ENCODE results near the gene ANKRD16. TPM values are rescaled to one million over a fixed set of nuclear protein-coding genes. Genes with fewer than 3 reads are reported as not detected.

ANKRD16 gene
- polyA plus RNA-seq, 1 experiment, result 5.9 TPM

GRCh38 chr10:5891009-5891408, 1.3 kb upstream of the ANKRD16 start:
- Histone ChIP-seq H3K27me3 (ENCODE audit: control insufficient read depth, insufficient read depth, low read length) (no peaks in the 10 kb centered on the region), H3K27ac (ENCODE audit: low read depth, low read length) (peak overlapping the region; percentile 13), H3K4me3 (ENCODE audit: low read depth, low read length) (peak overlapping the region; percentile 87), H3K9me3 (ENCODE audit: control insufficient read depth, insufficient read depth, low read length) (no peaks in the 10 kb centered on the region)
- TF ChIP-seq CTCF (IDR thresholded peaks at IDR 0.05; ENCODE audit: low read depth, low read length), result no peak
- no peak for DNase-seq (ENCODE audit: low read depth, low spot score)
- CTCF ChIA-PET, result interaction anchor here (1.1 to 2.6 kb wide), 2 partner anchors 18 to 123 kb away, joined by 4 to 13 read pairs; no protein-coding TSS in a partner anchor
- POLR2A ChIA-PET, result interaction anchor here (1.6 kb wide), 1 partner anchor 312 kb away, joined by 3 read pairs; the partner anchor contains the start of gene PFKFB3

- Histone ChIP-seq H3K9me3 (ENCODE audit: control insufficient read depth, insufficient read depth, low read length) (no peaks in the 10 kb centered on the region), H3K27ac (ENCODE audit: low read depth, low read length) (peak overlapping the region; percentile 13), H3K4me3 (ENCODE audit: low read depth, low read length) (peak overlapping the region; percentile 87), H3K27me3 (ENCODE audit: control insufficient read depth, insufficient read depth, low read length) (no peaks in the 10 kb centered on the region)
- ChIA-PET POLR2A (interaction anchor here (0.6 to 2.4 kb wide), 11 partner anchors 10 to 312 kb away, joined by 3 to 11 read pairs (median 3); partner anchors contain the start of genes GDI2, PFKFB3 and RBM17), CTCF (interaction anchor here (0.5 to 2.6 kb wide), 5 partner anchors 17 to 511 kb away, joined by 3 to 14 read pairs (median 4); no protein-coding TSS in a partner anchor)
- DNase-seq (ENCODE audit: low read depth, low spot score), result no peak
- TF ChIP-seq CTCF (IDR thresholded peaks at IDR 0.05; ENCODE audit: low read depth, low read length), result no peak
Observed at GRCh38 chr10:5890452-5890915, 791 bp upstream of the ANKRD16 start.

- Histone ChIP-seq H3K4me3 (ENCODE audit: low read depth, low read length) (peak overlapping the region; percentile 82), H3K27ac (ENCODE audit: low read depth, low read length) (peak overlapping the region; percentile 57), H3K9me3 (ENCODE audit: control insufficient read depth, insufficient read depth, low read length) (no peaks in the 10 kb centered on the region), H3K27me3 (ENCODE audit: control insufficient read depth, insufficient read depth, low read length) (no peaks in the 10 kb centered on the region)
- POLR2A ChIA-PET, result interaction anchor here (0.7 to 2.4 kb wide), 8 partner anchors 10 to 314 kb away, joined by 3 to 11 read pairs (median 4); partner anchors contain the start of genes GDI2, PFKFB3 and RBM17
- TF ChIP-seq CTCF (IDR thresholded peaks at IDR 0.05; ENCODE audit: low read depth, low read length), result 0 out of 2 replicates have a peak, but pooled peaks have one; percentile 12
- no peak for DNase-seq (ENCODE audit: low read depth, low spot score)
- CTCF ChIA-PET, result interaction anchor here (0.5 to 2.6 kb wide), 3 partner anchors 16 to 260 kb away, joined by 3 to 13 read pairs (median 3); no protein-coding TSS in a partner anchor
Observed at GRCh38 chr10:5888843-5889623, 660 bp downstream of the ANKRD16 start.

GRCh38 chr10:5888351-5888750, 1.3 kb downstream of the ANKRD16 start:
- Histone ChIP-seq H3K4me3 (ENCODE audit: low read depth, low read length) (peak overlapping the region; percentile 82), H3K27me3 (ENCODE audit: control insufficient read depth, insufficient read depth, low read length) (no peaks in the 10 kb centered on the region), H3K27ac (ENCODE audit: low read depth, low read length) (no peak overlapping the region), H3K9me3 (ENCODE audit: control insufficient read depth, insufficient read depth, low read length) (no peaks in the 10 kb centered on the region)
- TF ChIP-seq CTCF (IDR thresholded peaks at IDR 0.05; ENCODE audit: low read depth, low read length), result no peak
- ChIA-PET POLR2A (interaction anchor here (1.0 to 2.4 kb wide), 2 partner anchors 56 to 74 kb away, joined by 3 to 11 read pairs; no protein-coding TSS in a partner anchor), CTCF (interaction anchor here (3.0 kb wide), 1 partner anchor 16 kb away, joined by 16 read pairs; no protein-coding TSS in a partner anchor)
- no peak for DNase-seq (ENCODE audit: low read depth, low spot score)

Measured in AG04450 (cell line).